HPDE6-E6E7 (cell line): ENCODE measurements around the gene FKBP4.

Experiments used
- DNase-seq: peaks from one replicate; pipeline ENCODE4 v3.0.0; 2011; ENCODE audit warnings: missing footprints; ENCODE audit errors: extremely low spot score

The FKBP4 gene

GRCh38 chr12:2853626-2854025, 58.9 kb downstream of the FKBP4 start:
- DNase-seq, result peak; percentile 75
